Retina (tissue), 1 donor: Measurements from ENCODE around the gene VAMP7.
"Not testable (repeated sequence)": the region's sequence is repeated elsewhere in the genome, so short reads cannot be mapped to it uniquely, and the experiment has no call there.

Source experiments
- DNase-seq: peaks from one replicate; pipeline ENCODE4 v3.0.0-alpha.2; 2016

Gene VAMP7

DNA sequence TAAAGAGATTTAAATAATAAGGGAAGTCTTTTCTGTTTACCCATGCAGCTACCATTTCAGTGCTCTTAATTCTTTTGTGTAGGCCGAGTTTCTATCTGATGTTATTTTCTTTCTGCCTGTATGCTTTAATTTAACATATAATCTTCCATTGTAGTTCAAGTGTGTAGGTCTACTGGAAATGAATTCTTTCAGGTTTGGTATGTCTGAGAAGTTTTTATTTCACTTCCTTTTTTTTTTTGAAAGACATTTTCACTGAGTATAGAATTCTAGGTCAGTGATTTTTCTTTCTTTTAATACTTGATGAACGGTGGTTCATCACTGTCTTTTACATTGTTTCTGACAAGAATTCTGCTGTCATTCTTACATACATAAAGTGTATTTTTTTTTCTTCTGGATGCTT is 42.1 kb downstream of the VAMP7 start:
- DNase-seq, result no peak

DNA sequence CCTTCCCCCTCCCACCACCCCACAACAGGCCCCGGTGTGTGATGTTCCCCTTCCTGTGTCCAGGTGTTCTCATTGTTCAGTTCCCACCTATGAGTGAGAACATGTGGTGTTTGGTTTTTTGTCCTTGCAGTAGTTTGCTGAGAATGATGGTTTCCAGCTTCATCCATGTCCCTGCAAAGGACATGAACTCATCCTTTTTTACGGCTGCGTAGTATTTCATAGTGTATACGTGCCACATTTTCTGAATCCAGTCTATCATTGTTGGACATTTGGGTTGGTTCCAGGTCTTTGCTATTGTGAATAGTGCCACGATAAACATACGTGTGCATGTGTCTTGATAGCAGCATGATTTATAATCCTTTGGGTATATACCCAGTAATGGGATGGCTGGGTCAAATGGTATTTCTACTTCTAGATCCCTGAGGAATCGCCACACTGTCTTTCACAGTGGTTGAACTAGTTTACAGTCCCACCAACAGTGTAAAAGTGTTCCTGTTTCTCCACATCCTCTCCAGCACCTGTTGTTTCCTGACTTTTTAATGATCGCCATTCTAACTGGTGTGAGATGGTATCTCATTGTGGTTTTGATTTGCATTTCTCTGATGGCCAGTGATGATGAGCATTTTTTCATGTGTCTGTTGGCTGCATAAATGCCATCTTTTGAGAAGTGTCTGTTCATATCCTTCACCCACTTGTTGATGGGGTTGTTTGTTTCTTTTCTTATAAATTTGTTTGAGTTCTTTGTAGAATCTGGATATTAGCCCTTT is 49.9 kb downstream of the VAMP7 start:
- DNase-seq, result not testable (repeated sequence)

DNA sequence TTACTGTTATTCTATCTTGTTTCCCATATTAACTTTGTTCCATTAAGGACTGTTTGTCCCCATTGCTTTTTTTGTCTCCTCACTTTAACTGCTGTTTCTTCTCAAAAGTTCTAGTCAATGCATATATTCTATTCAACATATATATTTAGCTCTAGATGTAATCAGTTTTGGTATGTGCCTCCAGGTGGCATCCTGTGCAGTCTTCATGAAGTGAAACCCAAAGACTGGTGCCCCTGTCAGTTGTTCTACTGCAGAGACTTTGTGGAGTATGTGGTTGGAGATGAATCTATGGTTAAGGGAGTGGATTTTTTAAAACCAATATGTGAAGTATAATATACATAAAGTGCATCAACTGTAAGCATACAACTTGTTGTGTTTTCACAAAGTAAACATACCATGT is 57.0 kb downstream of the VAMP7 start:
- DNase-seq, result no peak

DNA sequence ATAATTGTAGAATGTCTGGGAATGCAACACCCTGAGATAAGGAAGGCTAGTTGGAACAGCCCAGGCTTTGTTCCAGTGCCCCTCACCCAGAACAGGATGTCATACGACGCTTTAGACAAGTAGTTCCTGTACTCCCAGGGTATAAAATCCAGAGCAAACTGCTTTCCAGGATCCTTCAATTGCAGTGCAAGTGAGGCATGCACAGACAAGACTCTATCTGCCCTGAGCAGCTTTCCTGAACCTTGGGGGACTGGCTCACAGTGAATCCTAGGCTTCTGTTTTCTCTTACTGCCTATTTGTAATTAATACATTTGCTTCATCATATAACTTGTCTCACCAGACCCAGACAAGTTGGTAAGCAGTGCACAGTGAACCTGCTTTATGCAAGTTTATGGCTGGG is 68.0 kb downstream of the VAMP7 start:
- DNase-seq, result no peak

DNA sequence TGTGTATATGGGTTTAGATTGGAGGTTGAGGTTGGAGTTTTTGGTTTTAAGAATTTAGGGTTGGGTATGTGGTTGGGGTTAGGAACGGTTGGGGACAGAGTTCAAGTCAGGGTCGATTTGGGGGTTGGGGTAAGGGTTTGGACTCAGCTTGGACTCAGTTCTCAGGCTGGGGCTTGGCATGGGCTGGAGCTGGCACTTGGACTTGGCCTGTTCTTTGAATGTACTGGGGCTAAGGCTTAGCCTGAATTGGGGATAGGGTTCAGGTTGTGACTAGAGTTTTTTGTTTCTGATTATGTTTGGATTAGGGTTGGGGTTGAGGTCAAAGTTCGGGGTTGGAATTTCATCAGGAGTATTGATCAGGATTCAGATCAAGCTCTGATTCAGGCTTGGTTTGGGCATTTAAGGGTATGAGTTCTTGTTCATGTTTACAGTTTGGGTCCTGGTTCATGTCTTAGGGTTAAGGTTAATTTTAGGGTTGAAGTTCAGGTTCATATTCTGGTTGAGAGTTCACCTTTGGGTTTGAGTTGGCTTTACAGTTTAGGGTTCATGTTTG is 70.2 kb downstream of the VAMP7 start:
- no peak for DNase-seq

DNA sequence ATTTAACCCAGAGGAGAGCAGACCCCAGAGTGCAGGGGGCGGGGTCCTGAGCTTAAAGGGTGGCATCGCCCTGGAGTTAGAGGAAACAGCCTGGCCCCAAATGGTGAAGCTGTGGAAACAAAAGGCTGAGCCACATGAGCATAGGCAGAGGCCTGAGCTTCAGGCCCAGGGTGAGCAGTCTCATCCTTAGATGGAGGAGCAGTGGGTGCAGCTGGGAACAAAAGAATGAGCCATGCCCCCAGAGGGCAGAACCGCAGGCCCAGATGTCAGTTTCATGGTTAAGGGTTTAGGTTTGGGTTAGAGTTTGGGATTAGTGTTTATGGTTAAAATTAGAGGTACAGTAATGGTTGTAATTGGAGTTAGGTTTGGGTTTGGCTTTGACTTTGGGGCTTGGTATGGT is 71.9 kb downstream of the VAMP7 start:
- DNase-seq, result no peak

DNA sequence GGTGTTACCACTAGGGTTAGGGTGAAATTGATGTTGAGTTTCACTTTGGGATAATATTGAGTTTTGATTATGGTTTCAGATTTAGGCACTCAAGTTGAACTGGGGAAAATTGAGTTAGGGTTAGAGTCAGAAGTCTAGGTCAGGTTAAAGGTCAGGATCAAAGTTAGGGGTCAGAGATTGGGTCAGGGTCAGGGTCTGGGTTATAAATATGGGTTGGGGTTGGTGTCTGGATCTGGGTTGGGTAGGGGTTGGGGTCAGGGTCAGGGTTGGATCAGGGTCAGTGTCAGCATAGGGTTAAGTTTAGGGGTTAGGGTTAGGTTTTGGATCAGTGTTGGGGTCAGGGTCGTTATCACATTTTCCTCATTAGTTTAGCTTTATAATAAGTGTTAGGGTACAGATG is 73.6 kb downstream of the VAMP7 start:
- DNase-seq, result no peak

DNA sequence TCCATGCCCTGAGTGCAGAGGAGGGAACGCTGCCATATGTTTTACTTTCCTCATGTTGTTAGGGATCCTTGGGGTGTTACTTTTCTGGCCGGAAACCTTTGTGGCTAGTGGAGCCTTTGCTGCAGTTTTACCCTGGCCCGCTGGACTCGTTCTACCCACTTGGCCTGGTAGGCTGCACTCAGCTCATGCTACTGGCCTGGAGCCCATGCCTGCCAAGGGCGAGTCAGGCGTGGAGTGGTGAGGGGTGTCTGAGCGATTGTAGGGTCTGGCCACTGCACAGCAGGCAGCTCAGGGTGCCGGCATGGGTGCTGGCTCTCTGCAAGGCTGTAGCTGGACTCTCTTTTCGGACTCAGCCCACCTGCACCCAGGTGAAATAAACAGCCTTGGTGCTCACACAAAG is 75.0 kb downstream of the VAMP7 start:
- DNase-seq, result no peak

DNA sequence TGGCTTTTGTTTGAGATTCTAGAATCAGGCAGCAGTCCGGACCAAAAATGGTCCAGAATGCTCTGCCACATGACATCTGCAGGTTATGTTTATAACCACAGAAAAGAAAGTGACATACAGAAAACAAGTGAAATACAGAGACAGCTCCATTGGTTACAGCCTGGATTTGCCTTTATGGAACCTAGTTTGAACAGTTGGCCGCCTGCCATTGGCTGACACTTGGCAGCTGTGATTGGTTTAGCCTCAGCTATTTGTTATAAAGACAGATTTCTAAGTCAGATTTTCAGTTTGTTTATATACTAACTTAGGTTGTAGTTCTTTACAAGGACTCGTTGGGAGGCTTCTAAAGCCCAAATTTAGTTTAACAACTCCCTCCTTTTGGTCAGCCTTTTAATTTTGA is 75.5 kb downstream of the VAMP7 start:
- DNase-seq, result no peak

DNA sequence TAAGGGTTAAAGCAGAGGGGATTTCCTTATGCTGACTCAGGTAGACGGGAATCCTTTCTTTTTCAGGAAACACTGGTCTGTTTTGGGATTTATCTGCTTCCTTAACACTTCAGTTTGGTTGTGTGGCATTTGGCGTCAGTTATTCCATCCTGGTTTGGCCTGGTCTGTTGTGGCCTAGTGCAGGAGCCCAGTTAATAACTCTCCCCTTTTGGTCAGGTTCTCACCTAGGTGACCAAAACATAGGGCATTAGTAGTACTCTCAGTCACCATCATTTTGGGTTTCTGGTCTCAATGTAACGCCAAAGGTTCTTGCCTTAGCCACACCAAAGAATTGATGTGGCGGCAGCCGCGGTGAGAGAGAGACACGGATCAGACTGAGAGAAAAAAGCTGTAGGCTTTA is 76.7 kb downstream of the VAMP7 start:
- no peak for DNase-seq

DNA sequence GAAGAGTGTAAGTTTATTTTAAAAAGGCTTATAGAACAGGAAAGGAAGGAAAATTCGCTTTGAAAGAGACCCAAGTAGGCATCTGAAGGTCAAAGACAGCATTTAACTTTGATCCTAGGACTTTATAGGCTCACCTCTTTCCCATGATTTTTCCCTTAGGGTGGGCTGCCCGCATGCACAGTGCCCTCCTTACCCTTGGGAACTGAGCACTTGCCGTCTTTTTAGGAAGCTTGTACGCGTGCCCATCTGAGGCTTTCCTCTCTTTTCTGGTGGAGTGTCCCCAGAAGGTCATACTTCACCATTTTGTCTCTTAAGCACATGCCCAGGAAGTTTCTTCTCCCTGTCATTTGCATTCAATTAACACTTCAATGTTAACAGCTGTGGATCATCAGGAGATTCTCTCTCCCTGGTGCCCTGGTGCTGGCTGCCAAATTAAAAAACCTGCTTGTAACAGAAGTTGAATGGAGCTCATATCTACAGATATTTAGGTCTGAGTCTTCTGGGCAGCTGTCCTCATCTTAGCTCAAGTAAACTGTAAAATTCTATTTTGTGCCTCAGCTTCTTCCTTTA is 78.0 kb downstream of the VAMP7 start:
- DNase-seq, result no peak

DNA sequence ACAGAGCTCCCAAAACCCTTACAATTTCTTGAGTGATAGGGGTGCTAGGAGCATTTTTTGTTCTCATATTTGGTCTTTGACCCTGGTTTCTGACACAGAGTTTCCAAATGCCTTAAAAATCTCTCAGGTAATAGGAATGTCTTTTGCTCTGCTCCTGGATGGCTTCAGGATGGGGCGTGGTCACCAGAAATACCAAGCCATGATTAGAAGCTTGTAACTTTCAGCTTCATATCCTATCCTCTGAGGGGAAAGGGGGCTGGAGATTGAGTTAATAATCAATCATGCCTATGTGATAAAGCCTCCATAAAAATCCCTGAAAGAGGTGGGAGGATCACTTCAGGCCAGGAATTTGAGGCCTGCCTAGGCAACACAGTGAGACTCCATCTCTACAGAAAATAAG is 81.8 kb downstream of the VAMP7 start:
- no peak for DNase-seq

DNA sequence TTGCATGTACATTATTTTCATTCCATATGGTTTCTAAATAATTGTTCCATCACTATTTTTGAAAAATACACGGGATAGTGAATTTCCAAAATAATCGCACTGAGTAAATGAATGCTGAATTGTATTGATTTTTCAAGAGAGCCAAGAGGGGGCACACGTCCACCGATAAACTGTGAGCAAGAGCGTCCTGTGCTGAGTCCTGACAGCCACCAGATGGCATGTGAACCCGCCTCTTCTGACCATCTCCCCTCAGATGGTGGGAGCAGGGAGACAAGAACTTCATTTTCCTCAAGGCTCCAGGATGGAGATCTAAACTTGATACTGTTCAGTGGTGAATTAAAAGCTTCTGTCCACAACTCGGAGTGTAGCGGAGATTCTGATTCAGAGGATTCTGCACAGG is 85.7 kb downstream of the VAMP7 start:
- no peak for DNase-seq

DNA sequence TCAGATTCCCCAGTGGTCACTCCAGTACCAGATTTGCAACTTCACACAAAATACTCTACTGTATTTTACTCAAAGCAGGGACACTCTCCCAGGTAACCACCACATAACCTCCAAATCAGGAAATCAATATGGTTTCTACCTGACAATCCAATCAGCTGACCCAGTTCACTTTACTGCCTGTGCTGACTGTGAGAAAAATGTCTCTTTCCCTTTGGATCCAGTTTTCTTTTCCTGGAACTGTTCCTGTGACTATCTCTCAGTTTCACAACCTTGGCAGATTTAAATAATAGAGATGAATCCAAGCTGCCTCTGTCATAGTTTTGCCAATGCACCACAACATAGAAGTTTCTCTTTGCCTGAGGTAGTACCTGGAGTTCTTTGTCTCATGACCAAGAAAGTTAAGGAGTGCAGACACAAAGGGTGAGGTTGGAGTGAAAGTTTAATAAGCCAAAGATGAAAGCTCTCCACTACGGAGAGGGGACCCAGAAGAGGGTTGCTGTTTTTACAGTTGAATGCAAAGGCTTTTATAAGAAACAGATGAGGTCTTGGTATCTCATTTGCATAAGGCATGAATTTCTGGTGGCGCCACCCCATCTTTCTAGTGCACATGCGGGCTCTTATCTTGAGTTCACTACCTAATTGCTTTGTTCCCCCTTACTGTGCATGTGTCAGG is 86.6 kb downstream of the VAMP7 start:
- DNase-seq, result no peak

DNA sequence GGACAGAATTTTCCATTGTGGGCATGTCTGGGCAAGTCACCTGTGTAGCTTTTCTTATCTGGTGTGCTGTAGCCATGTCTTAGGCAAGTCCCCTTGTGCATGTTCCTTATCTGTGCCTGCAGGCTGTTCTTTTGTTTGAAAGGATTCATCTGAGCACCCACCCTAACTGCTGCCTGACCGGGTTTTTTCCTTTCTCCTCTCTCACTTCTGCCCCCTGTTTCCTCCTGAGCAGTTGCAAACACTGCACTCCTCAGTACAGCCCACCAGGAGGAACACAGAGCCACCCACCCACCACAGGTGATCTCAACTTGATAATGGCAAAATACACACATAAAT is 87.1 kb downstream of the VAMP7 start:
- no peak for DNase-seq

DNA sequence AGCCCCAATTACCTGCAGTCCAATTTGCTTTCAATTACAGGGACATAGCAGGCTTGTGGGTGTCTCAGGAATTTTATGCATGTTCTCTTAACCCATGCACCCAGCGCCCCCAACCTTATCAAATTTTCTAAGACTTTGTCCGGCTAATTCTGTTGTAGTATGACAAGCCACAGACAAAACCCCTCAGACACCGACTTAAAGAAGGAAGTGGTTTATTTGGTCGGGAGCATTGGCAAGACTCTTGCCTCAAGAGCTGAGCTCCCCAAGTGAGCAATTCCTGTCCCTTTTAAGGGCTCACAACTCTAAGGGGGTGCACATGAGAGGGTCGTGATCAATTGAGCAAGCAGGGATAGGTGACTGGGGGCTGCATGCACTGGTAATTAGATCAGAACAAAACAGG is 87.6 kb downstream of the VAMP7 start:
- DNase-seq, result no peak

DNA sequence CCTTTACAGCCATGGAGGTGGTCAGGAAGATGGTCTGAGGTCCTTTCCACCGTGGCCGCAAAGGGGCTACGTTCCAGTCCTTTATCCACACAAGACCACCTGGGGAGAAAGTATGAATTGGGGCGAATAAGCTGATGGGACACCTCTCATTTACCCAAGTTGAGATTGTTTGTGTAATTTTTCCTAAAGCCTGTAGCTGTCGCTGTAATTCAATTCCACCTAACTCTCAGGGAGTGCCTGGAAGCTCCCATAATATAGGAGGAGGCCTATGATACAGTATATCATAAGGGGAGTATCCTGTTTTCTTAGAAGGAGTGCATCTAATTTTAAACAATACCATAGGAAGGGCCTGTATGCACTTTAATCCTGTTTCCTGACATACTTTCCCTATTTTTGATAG is 90.5 kb downstream of the VAMP7 start:
- DNase-seq, result not testable (repeated sequence)

DNA sequence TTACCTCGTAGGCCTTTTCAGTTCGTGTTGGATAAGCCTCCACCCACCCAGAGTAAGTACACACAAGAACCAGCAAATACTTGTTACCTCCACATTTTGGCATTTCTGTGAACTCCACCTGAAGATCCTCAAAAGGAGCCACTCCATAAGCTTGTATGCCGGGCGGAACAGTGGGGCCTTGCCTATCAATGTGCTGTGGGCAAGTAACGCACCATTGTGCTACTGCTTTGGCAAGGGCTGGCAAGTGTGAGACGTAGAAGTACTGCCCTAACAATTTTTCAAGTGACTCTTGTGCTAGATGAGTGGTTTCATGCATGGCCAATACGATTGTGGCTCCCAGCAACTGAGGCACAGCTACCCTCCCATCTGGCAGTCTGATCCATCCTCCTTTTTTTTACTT is 91.1 kb downstream of the VAMP7 start:
- DNase-seq, result not testable (repeated sequence)

DNA sequence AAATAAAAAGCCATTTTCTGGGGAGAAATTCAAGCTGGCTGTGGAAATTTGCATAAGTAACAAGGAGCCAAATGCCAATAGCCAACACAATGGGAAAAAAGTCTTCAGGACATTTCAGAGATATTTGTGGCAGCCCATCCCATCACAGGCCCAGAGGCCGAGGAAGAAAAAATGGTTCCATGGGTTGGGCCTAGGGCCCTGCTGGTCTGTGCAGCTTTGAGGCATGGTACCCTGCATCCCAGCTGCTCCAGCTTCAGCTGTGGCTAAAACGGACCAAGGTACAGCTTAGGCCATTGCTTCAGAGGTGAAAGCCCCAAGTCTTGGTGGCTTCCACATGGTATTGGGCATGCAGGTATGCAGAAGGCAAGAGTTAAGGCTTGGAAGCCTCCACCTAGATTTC is 102.2 kb downstream of the VAMP7 start:
- no peak for DNase-seq

DNA sequence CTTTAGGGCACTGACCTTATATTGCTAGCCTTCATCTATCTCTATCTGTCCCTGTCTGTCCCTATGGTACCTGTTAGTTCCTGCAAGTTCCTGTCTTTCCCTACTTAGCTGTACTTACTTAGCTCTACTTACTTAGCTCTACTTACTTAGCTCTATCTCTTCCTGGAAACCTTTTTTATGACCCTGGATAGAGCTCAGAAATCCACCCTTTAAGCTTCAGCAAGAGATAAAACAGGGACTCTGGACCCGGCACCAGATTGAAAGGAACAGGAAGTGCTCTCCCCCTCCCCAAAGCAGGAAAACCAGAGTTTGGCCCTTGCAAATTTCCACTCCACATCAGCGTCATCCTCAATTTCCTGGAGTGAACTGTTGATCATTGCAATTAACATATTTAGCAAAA is 104.1 kb downstream of the VAMP7 start:
- no peak for DNase-seq

DNA sequence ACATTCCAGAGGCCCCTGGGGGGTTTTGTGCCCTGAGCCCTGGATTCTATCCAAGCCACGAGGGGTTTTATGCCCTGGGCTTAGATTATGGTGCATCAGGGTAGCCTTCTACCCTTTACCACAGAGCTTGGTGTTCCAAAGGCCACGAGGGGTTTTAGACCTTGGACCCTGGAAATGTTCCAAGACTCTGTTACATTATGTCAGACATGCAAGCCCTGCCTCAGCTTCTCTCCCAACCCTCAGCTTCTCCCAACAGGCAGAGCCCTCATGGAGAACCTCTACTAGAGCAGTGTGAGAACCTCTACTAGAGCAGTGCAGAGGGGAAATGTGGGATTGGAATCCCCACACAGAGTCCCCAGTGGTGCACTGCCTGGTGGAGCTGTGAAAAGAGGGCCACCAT is 105.8 kb downstream of the VAMP7 start:
- DNase-seq, result not testable (repeated sequence)

DNA sequence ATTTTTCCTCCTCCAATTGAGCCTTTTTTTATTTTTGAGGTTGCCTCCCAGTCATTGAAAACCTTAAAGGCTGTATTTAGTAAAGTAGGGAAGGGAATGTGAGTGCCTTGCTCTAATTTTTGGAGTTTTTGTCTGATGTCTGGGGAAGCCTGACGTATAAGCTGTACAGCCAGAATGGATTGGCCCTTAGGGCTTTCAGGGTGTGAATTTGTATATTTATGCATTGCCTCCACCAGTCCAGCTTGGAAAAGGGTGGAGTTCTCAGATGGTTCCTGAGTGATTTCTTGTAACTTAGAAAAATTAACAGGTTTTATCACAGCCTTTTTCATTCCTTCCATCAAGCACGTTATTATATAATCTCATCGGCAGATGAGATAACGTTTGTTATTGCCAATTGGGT is 107.7 kb downstream of the VAMP7 start:
- no peak for DNase-seq
